ENCODE data around the gene NKG7. TPM values are rescaled to one million over a fixed set of nuclear protein-coding genes. Genes with fewer than 3 reads are reported as not detected.

NKG7 gene
- total and polyA plus RNA-seq, 2 of the 13 experiments (the other 11 are each of a cell fraction or from before 2014, with no cell fraction given), result 0.40 TPM; not detected in 1

DNA sequence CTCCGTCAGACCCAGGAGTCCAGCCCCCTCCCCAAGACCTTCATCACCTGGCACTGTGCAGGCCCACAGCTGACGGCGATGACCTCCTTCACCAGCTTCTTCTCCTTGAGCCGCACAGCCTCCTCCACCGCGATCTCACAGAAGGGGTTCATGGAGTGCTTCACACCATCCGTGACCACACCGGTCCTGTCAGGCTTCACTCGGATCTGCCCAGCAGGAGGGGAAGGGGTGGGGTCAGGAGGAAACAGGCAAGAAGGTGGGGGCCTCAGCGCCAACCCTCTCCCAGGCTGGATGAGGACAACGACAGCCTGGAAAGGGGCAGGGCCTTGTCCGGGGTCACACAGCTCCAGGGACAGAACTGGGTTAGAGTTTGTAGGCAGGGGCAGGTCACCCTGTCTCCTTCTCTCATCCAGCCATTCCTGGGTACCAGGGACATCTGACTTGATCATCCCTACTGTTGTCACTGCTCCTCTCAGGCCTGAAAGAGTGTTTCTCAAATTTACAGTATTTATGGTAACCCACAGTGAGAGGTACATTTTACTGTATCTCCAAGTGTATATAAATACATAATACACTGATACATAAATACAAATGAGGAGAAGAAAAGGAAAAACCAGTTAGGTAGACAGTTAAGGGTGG lies 18.2 kb downstream of the NKG7 start (continued):
- TF ChIP-seq SMYD3 (CRISPR knock-in tag; IDR thresholded peaks at IDR 0.05) (peak; percentile 66; the same call in 1 of the 2 replicates), CC2D1A (CRISPR knock-in tag; IDR thresholded peaks at IDR 0.05) (0 out of 2 replicates have a peak, but pooled peaks have one; percentile 33), KDM1A (CRISPR knock-in tag; IDR thresholded peaks at IDR 0.05) (no peak), ZNF569 (CRISPR knock-in tag; IDR thresholded peaks at IDR 0.05; ENCODE audit: borderline replicate concordance) (no peak), ZNF749 (CRISPR knock-in tag; IDR thresholded peaks at IDR 0.05; ENCODE audit: borderline replicate concordance) (no peak; the same call in 1 of the 2 replicates), ZFP36L1 (CRISPR knock-in tag; IDR thresholded peaks at IDR 0.05) (no peak; the same call in 1 of the 2 replicates), DBP (CRISPR knock-in tag; IDR thresholded peaks at IDR 0.05; ENCODE audit: not compliant biosample characterization) (no peak), SETDB1 (CRISPR knock-in tag; IDR thresholded peaks at IDR 0.05; ENCODE audit: borderline replicate concordance) (no peak), ZNF431 (CRISPR knock-in tag; IDR thresholded peaks at IDR 0.05; ENCODE audit: borderline replicate concordance, low read depth) (no peak), ZBTB14 (CRISPR knock-in tag; IDR thresholded peaks at IDR 0.05) (no peak), ZNF468 (CRISPR knock-in tag; IDR thresholded peaks at IDR 0.05) (no peak), HNRNPH1 (optimal IDR thresholded peaks at IDR 0.05; ENCODE audit: low read depth, low read length) (peak; percentile 41), IRF2 (CRISPR knock-in tag; IDR thresholded peaks at IDR 0.05) (no peak), EP300 (IDR thresholded peaks at IDR 0.05; ENCODE audit: low read depth in 2 of 2, low read length in 2 of 2) (no peak), EP300 (CRISPR knock-in tag; IDR thresholded peaks at IDR 0.05; ENCODE audit: borderline replicate concordance) (no peak; the same call in 1 of the 2 replicates), NR1H2 (CRISPR knock-in tag; IDR thresholded peaks at IDR 0.05; ENCODE audit: borderline replicate concordance, low read depth) (no peak), ZNF333 (CRISPR knock-in tag; IDR thresholded peaks at IDR 0.05; ENCODE audit: borderline replicate concordance) (no peak)
- TF ChIP-seq, protein P1, sequence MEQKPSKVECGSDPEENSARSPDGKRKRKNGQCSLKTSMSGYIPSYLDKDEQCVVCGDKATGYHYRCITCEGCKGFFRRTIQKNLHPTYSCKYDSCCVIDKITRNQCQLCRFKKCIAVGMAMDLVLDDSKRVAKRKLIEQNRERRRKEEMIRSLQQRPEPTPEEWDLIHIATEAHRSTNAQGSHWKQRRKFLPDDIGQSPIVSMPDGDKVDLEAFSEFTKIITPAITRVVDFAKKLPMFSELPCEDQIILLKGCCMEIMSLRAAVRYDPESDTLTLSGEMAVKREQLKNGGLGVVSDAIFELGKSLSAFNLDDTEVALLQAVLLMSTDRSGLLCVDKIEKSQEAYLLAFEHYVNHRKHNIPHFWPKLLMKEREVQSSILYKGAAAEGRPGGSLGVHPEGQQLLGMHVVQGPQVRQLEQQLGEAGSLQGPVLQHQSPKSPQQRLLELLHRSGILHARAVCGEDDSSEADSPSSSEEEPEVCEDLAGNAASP (CRISPR knock-in tag; IDR thresholded peaks at IDR 0.05; ENCODE audit: borderline replicate concordance), result peak; percentile 85
- TF ChIP-seq, protein P2, sequence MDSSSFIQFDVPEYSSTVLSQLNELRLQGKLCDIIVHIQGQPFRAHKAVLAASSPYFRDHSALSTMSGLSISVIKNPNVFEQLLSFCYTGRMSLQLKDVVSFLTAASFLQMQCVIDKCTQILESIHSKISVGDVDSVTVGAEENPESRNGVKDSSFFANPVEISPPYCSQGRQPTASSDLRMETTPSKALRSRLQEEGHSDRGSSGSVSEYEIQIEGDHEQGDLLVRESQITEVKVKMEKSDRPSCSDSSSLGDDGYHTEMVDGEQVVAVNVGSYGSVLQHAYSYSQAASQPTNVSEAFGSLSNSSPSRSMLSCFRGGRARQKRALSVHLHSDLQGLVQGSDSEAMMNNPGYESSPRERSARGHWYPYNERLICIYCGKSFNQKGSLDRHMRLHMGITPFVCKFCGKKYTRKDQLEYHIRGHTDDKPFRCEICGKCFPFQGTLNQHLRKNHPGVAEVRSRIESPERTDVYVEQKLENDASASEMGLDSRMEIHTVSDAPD (CRISPR knock-in tag; IDR thresholded peaks at IDR 0.05), result peak; percentile 59; the same call in 1 of the 2 replicates
- TF ChIP-seq, protein P3, sequence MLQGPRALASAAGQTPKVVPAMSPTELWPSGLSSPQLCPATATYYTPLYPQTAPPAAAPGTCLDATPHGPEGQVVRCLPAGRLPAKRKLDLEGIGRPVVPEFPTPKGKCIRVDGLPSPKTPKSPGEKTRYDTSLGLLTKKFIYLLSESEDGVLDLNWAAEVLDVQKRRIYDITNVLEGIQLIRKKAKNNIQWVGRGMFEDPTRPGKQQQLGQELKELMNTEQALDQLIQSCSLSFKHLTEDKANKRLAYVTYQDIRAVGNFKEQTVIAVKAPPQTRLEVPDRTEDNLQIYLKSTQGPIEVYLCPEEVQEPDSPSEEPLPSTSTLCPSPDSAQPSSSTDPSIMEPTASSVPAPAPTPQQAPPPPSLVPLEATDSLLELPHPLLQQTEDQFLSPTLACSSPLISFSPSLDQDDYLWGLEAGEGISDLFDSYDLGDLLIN (CRISPR knock-in tag; IDR thresholded peaks at IDR 0.05; ENCODE audit: borderline replicate concordance), result no peak
- TF ChIP-seq, protein P4, sequence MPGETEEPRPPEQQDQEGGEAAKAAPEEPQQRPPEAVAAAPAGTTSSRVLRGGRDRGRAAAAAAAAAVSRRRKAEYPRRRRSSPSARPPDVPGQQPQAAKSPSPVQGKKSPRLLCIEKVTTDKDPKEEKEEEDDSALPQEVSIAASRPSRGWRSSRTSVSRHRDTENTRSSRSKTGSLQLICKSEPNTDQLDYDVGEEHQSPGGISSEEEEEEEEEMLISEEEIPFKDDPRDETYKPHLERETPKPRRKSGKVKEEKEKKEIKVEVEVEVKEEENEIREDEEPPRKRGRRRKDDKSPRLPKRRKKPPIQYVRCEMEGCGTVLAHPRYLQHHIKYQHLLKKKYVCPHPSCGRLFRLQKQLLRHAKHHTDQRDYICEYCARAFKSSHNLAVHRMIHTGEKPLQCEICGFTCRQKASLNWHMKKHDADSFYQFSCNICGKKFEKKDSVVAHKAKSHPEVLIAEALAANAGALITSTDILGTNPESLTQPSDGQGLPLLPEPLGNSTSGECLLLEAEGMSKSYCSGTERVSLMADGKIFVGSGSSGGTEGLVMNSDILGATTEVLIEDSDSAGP (CRISPR knock-in tag; IDR thresholded peaks at IDR 0.05; ENCODE audit: borderline replicate concordance), result peak; percentile 60; the same call in 1 of the 2 replicates

Measured in HepG2 (cell line).